ENCODE results near the gene COLEC12.

- TF ChIP-seq POLR2A (IDR thresholded peaks at IDR 0.05) (no peak), EP300 (IDR thresholded peaks at IDR 0.05) (no peak), CTCF (IDR thresholded peaks at IDR 0.05) (no peak)
Measured at GRCh38 chr18:297936-298335, 202.6 kb downstream of the COLEC12 start.
